Activated CD4-positive, alpha-beta T cell treated with anti-CD3 and anti-CD28 coated beads for 48 hours (primary cell): ENCODE measurements around the gene ITIH5.
"Not testable (repeated sequence)": the region's sequence is repeated elsewhere in the genome, so short reads cannot be mapped to it uniquely, and the experiment has no call there.

ENCODE experiments used
- DNase-seq: peaks from one replicate; pipeline ENCODE4 v3.0.0-alpha.2; 2020

Gene ITIH5

GRCh38 chr10:7687228-7687907, 20.6 kb upstream of the ITIH5 start:
- peak; percentile 85 for DNase-seq

- DNase-seq = no peak
Observed at GRCh38 chr10:7686351-7687171, 19.8 kb upstream of the ITIH5 start.

- DNase-seq = peak; percentile 20
Observed at GRCh38 chr10:7680078-7680477, 13.3 kb upstream of the ITIH5 start.

GRCh38 chr10:7679256-7679655, 12.5 kb upstream of the ITIH5 start:
- DNase-seq = no peak

GRCh38 chr10:7672341-7673134, 5.8 kb upstream of the ITIH5 start:
- DNase-seq = no peak

- no peak for DNase-seq
Observed at GRCh38 chr10:7670157-7670556, 3.4 kb upstream of the ITIH5 start.

GRCh38 chr10:7667262-7668141, 736 bp upstream of the ITIH5 start:
- DNase-seq = no peak

- DNase-seq = no peak
Observed at GRCh38 chr10:7665767-7666166, 999 bp downstream of the ITIH5 start.

- no peak for DNase-seq
Observed at GRCh38 chr10:7664707-7665106, 2.1 kb downstream of the ITIH5 start.

- no peak for DNase-seq
Observed at GRCh38 chr10:7662522-7662921, 4.2 kb downstream of the ITIH5 start.

- DNase-seq = no peak
Observed at GRCh38 chr10:7659560-7659959, 7.2 kb downstream of the ITIH5 start.

GRCh38 chr10:7657552-7657951, 9.2 kb downstream of the ITIH5 start:
- DNase-seq = no peak

- DNase-seq = not testable (repeated sequence)
Observed at GRCh38 chr10:7657079-7657478, 9.7 kb downstream of the ITIH5 start.

GRCh38 chr10:7651853-7652470, 14.8 kb downstream of the ITIH5 start:
- DNase-seq = no peak

GRCh38 chr10:7649673-7650300, 17.0 kb downstream of the ITIH5 start:
- no peak for DNase-seq

- no peak for DNase-seq
Observed at GRCh38 chr10:7647062-7647664, 19.6 kb downstream of the ITIH5 start.

- DNase-seq = no peak
Observed at GRCh38 chr10:7642491-7643011, 24.2 kb downstream of the ITIH5 start.

- no peak for DNase-seq
Observed at GRCh38 chr10:7635408-7636125, 31.2 kb downstream of the ITIH5 start.

GRCh38 chr10:7634142-7634894, 32.4 kb downstream of the ITIH5 start:
- no peak for DNase-seq
